HS-27A (cell line): ENCODE results near the gene DNMT3L.
"Not testable (repeated sequence)": the region's sequence is repeated elsewhere in the genome, so short reads cannot be mapped to it uniquely, and the experiment has no call there.

ENCODE experiments used
- DNase-seq: peaks from one replicate; pipeline ENCODE4 v3.0.0-alpha.2; 2012; ENCODE audit warnings: low read depth, missing footprints

Gene DNMT3L

DNA sequence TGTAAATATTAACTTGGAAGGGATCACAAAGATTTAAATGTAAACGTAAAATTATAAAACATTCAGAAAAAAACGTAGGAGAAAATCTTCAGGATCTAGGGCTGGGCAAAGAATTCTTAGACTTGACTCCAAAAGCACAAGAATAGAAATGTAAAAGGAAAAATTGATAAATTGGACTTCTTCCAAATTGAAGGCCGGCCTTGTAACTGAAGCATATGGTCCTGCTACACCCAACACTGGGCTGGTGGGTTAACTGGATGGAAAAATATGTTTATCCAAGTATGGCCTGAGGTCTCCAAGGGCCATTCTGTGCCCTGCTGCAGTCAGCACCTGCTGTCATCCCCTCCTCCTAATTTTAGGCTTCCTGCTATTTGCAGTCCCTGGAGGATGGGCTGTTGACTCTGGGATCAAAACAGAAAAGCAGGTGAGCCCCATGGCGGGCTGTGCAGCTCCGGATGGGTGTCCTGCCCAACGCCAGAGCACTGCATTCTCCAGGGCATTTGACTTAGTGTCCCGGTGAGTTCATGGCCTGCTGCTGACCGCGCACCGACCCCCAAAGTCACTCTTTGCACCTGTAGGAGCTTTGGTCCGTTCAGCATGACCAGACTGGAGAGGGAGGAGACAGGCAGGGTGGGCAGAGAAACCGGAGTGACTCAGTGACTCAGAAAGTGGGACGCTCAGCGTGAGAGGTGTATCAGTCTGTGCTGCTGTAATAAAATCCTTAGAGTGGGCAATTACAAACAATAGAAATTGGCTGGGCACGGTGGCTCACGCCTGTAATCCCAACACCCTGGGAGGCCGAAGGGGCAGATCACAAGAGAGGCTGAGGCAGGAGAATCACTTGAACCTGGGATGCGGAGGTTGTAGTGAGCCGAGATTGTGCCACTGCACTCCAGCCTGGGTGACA lies 17.9 kb upstream of the DNMT3L start:
- DNase-seq = no peak

DNA sequence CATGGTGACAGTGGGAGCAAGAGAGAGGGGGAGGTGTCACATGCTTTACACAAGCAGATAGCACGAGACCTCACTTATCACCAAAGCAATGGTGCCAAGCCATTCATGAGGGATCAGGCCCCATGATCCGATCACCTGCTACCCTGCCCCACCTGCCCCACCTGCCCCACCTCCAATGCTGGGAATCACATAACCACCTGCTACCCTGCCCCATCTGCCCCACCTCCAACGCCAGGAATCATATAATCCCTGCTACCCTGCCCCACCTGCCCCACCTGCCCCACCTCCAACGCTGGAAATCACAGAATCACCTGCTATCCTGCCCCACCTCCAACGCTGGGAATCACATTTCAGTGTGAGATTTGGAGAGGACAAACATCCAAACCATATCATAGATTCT lies 13.3 kb upstream of the DNMT3L start:
- no peak for DNase-seq

DNA sequence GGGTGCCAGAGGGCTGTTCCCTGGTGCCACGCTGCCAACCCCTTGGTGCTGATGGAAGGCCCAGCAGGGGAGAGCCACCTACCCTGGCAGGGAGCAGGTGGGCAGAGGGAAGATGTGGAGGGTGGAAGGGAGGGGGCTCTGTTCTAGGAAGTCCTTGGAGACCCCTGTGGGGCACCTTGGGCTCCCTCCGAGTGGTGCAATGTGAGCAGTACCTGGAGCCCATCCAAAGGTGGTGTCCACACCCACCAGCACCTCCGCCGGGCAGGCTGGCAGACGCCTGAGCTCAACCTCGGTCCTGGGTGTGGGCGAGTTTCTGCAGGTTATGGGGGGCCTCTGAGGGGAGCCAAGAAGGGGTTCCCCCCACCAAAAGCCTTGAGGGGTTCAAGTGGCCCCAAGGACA lies 11.3 kb upstream of the DNMT3L start:
- DNase-seq = no peak

DNA sequence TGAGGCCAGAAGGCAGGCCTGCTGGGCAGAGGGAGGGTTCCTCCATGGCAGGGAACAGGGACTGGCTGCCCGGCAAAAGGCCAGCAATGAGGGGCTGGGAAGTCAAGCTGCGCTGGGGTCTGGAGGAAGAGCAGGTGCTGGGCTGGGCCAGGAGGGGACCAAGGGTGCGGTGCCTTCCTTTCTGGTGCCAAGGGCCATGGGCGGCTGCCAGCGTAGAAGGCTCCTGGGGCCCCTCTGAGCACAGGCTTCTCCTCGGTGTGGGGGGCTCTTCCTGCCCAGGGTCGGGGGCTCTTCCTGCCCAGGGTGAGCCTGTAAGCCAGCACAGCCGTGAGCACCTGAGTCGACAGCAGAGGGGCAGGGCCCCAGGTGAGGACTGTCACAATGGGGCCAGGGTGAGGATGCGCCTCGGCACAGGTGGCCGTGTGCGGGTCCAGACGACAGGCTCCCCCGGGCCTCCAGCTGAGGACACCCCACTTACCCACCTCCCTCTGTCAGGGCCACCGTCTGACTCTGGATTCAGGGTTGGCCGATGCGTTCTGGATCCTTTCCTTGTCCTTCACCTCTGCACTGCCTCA lies 10.7 kb upstream of the DNMT3L start:
- no peak for DNase-seq

DNA sequence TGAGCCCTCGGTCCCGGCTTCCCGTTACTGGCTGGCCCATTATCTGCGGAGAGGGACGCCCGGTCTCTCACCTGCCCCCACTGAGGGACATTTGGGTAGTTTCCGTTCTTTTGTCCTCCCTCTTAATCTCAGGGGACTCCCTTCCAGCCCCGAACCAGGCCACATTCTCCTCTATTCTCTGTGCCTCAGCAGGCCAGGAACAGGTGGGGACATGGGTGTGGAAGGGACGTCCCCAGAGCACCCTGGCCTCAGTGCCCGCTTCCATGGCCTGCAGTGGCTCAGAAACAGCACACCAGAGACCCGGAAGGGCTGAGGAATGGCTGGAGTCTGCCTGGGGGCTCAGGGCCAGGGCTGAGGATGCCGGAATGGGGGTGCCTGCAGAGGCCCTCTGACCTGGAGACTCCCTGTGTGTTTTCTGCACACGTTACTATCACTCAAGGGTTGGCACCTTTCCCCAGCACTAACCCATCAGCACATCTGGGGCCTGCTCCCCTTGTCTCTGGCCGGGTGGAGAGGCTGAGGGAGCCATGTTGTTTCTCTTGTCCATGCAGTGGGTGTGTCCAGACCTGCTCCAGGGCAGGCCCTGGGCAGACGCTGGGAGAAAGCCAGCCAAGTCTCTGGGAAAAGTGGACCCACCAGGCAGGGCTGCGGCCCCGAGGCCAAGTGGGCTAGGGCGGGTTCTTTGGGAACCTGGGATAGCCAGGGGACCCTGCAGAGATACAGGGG lies 10.0 kb upstream of the DNMT3L start:
- no peak for DNase-seq

DNA sequence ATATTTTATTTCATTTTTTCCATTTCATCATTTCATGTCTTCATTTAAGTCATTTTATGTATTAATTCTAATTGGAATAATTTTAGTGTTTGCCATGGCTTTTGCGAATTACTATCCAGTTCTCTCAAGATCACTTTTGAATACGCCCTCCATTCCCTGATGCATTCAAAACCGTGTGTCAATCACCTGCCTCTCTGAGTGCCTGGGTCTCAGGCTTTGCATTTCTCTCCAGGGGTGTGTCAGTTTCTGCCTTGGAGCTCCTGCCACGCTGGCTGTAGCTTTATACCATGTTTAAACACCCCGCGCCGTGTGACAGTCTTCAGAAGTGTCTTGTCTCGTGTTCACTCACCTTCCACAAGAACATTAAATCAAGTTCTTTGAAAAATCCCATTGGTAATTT lies 7.4 kb upstream of the DNMT3L start:
- no peak for DNase-seq

DNA sequence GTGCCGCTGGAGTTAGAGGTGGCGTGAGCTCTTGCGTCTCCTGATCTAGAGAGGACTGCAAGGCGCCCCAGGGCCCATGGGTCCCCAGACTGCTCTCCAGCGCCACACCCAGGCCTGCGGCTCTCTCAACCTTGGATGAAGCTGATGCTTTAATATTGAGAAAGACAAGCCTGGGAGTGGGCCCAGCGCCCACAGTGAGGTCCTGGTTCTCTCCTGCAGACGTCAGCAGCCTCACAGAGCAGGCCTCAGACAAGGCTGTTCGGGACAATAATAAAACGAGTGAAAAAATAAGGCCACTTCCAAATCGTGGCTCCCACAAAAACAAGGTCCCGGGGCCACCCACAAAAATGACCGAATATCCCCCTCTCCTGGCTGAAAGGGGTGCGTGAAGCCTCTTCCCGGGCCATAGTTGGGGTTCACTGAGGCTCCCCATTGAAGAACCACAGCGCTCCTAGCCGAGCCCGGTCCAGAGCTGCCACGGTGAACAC lies 6.0 kb upstream of the DNMT3L start:
- DNase-seq = no peak

DNA sequence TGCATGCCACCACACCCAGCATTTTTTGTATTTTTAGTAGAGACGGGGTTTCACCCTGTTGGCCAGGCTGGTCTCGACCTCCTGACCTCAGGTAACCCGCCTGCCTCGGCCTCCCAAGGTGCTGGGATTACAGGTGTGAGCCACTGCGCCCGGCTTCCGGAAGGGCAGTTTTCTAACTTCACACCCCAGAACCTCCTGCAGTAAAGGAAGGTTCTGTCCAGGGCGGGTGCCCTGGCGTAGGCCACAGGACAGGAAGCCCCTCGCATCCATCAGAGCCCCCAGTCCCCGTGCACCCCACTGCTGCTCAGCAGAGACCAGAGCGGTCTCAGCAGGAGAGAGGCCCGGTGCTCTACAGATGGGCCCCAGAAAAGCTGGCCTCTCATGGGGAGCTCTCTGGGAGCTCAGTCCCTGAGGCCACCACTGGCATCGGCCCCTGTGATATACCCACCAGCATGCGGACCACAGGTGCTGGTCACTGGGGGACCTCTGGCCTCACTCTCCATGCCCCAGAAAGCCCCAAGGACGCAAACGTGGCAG lies 4.1 kb upstream of the DNMT3L start:
- DNase-seq = no peak

DNA sequence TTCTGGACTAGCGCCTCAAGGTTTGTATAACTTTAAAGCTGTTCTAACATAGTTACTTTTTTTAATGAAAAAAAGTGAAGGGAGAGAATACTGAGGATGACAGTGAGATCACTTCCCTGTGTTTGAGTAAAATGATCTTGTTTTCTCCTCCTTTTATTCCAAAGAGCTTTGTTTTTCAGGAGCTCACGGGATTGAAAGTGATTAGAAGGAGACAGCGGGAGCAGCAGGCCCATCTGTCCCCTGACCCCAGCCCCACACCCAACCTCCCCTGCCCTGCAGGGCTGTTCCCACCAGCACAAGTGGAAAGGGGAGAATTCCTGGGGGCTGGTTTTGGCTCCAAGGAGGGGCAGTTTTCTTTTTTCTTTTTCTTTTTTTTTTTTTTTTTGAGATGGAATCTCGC lies 2.1 kb upstream of the DNMT3L start:
- DNase-seq = no peak

DNA sequence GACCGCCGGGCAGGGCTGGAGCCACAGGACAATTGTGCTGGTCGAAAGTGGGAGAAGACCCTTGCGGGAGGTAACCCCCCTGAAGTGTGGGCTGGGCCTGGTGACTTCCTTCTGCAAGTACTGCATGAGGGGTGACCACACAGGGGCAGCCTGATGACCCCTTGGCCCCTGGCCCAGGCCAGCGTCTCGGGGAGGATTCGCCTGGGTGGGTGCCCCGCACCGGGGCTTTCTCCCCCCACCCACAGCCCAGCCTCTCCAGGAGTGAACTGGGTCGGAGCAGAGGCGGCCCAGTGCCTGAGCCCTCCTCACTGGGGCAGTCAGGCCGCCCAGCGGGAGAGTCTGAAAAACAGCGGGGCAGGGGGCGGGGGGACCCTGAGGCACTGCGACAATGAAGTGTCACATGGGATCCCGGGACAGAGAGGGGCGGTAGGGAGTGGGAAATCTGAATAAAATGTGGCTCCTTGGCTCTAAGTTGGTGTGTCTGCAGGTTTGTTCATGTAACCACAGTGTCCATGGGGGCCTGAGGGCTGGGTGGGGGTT lies 1.6 kb upstream of the DNMT3L start:
- no peak for DNase-seq

DNA sequence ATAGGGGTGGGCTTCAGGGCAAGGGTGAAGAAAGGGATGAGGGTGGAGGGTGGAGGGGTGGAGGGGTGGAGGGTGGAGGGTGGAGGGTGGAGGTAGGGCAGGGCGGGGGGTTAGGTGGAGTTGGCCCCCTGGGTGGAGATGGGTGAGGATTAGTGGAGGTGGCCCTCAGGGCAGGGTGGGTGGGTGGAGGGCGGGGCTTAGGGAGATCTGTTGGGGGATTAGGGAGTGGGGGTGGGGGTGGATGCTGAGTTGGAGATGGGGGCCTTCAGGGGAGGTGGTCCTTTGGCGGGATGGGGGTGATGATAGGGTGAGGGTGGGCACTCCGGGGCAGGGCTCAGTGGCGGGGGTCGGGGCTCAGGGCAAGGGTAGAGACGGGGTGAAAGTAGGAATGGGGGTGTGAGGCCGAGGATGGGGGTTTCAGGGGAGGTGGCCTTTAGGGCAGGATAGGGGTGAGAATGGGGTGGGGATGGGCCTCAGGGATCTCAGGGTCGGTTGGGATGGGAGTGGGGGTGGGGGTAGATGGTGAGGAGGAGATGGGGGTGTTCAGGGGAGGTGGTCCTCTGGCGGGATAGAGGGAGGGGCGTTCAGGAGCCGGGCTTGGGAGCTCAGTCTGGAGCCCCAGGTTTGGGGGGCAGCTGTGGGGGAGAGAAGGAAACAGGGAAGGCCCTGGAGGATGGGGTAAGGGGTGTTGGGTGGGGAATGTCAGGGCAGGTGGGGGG lies 800 bp upstream of the DNMT3L start:
- no peak for DNase-seq

DNA sequence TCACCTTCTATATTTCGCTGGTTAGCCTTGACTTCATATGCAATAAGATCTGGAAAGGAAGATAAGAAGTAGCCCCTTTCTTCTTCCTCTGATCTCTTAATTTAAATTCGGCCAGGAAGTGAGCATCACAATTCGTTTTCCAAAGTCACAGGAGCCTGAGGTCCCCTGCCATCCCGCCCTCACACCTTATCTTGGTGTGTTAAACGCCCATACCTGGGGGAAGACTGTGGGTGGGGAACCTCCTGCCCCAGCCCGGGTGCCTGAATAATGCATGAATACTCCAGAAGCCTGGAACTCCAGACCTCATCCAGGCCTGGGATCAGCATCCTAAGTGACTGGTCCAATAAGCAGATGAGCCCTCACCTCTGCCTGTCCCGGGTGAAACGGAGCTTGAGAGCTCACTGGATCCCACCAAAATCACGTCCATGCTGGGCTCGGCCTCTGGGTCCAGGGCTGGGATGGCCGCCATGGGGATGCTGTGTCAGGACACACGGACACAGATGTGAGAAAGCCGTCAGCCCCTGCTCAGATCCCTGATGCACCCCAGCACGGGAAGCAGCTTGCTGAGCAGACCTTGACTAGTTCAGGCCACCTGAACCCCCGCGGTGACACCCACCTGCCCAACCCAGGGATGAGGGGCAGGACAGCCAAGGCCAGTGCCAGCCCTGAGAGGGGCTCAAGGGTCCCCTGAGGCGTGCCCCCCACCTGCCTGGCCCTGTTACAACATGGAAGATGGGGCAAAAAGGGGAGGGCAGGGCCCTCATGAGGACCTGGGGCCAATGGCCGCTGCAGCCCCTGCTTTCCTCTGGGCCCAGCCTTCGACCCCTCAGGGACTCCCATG lies 686 bp downstream of the DNMT3L start:
- DNase-seq = no peak

DNA sequence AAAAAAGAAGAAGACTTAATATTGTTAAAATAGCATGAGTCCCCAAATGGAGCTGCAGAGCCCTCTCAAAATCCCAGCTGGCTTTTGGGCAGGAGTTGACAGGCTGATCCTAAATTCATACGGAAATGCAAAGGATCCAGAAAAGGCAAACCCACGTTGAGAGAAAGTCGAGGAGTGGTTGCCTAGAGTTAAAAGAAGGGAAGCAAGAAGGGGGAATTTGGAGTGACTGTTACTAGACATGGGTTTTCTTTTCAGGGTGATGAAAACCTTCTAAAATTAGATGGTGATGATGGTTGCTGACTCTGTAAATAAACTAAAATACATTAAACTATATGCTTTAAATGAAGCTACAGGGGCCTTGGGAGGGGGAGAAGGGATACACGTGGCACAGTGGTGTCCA lies 1.6 kb downstream of the DNMT3L start:
- no peak for DNase-seq

DNA sequence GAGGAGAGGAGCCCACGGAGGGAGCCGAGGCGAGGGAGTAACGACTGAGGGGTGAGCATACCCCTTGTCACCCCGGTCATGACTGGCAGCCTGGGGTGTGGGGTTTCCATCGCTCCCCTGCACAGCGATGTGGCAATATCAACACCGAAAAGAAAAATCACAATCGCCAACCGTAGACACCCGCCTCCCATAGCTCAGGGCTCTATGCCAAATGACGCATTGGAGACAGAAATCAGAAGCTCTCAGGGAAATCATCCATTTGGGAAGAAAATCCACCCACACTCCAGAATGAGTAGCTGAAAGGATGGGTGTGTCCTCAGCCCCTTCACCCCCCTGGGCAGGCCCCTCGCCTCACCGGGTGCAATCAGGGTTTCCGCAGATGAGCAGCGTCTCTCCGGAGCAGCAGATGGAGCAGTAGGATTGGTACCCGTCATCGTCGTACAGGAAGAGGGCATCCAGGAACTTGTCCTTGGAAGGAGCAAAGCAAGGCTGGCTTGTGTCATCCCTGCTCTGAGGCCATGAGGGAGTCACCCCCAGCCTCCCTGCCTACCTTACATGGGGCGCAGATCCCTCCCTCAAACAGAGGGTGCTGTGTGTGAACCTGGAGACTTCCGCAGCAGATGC lies 2.5 kb downstream of the DNMT3L start:
- DNase-seq = no peak

DNA sequence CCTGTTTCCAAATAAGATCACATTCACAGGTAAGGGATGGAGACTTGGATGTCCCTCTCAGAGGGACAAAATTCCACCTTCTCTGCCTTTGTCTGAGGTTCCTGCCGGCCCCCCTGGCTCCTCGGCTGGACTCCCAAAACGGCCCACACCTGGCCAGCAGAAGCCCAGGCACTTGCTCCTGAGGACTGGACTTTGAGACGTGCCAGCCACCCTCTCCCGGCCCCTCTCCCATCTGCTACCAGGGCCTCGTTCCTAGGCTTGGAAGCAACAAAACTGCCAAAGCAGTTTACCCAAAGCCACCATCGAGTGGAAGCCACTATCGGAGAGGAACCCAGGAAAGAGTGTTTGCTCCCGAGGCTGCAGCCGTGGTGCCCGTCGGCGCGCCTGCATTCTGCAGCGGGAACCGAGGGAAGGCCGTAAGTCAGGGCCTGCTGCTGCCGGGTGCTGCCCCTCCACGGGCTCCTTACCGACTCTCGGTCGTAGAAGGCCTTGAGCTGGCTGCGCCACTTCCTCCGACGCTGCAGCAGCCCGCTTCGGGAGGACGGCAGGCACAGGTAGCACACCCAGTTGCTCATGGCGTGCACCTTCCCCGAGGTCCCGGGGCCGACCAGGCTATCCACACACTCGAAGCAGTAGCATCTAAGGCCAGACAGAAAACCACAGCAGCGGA lies 3.5 kb downstream of the DNMT3L start:
- no peak for DNase-seq

DNA sequence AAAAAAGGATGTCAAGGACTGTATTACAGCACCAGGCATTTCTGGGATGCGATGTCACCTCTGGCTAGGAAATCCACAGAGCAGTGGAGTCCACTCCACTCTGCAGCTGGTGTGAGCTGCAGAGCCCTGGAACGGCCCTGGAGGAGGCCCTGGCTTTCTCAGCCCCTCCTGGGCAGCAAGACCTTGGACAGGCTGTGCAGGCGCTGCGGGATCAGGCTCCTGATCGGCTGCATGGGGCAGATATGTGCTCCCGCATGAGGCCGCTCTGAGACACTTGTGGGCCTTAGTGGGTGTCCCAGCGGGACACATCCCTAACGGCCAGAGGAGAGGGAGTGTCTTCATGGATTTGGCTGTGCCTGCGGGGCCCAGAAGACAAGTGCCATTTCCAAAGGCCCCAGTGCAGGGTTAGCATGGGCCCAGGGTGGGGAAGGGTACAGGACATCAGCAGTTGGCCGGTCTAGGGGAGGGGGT lies 6.2 kb downstream of the DNMT3L start:
- no peak for DNase-seq

DNA sequence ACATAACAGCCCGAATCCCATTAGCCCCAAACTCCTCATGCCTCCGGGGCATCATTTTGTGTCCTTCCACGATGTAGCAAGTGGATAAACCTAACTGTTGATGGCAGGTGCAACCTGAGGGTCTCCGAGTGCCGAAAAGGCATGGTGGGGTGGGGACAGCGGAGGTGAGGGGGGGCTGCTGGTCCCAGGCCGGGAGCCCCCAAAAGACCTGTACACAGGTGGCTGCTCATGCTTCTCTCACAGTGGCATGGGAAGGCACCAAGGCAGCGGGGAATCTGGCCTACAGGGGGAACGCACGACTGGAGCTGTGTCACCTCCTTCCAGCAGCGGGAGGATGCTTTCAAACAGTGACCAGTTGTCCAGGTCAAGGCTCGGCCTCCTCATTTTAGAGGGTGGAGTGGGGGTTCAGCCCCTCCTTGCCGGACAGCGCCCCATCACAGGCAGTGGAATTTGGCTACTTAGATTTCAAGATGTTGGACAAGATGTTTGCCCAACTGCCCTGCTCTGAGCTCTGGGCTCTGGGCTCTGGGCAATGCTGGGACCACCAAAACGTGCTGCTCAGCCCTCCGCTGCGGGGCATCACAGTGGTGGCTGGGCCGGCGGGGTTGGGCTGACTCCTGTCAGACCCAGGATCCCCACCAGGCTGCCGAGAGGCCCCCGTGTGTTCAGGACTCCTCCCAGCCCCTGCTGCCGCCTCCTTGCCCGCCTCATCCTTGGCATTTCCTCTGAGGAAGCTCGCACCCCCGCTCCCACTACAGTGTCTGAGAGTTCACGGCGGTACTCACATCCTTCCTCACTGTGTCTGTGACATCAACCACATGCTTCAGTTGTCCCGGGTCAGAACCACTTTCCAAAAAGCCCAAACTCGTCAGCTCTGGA lies 7.6 kb downstream of the DNMT3L start:
- no peak for DNase-seq

DNA sequence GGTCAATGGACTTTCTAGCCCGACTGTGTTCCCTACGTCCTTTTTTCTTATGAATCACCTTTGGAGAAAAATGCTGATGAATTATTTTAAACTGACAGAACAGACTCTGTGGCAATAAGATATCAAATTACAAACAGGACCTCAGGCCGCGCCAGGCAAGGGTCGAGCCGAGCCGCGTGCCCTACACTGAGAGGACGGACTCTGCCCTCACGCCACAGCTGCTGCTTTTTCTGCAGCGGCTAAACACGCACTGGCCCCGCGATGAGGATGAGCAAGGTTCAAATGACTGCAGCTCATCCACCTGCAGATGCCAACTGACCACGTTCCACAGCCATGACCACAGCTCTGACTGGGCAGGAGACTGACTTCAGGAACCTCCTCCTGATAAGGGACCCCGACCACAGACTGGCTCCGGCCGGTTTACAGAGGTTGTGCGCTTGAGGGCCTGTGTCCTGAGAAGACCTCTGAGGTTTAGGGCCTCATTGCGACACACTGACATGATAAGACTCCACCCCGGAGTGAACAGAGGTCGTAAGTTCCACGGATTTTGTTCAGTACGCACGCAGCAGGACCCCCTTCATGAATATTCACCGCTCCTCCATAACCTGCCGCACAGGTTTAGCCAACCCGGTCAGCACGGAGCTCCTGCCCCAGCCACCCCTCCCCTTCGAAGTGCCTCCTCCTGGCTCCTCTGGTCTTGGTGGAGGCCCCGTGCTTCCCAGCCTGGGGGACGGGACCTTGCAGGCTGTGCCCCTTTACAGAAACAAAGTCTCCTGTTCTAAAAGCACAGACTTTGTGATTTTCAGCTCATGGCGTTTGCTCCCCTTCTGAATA lies 12.3 kb downstream of the DNMT3L start:
- DNase-seq = not testable (repeated sequence)
